ENCODE measurements around the gene ESR2. TPM values are rescaled to one million over a fixed set of nuclear protein-coding genes. Genes with fewer than 3 reads are reported as not detected.

Gene ESR2
- total RNA-seq, 1 donor, result not detected

DNA sequence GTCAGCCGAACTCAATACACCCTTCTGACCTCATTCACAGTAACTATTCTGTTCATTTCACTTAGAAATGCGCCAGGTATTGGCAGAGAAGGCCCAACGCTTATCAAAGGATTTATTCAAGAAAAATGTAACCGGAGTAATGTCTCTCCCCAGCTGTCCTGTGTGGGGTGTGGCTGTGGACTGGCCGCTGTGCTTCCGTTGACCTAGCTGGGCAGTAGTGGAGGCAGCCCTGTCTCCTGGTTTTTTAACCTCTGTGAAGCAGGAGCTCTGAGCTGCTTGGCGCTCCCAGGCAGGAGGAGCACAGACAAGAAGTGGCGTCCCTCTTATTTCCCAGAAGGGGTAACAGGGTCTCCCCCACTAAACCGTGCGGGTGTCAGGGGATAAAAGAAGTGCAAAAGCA, 85.2 kb downstream of the ESR2 start:
- no peaks in the 10 kb centered on the region for H3K36me3 ChIP-seq (ENCODE audit: insufficient read depth, low read length)
- no peaks in the 10 kb centered on the region for H3K9me3 ChIP-seq (ENCODE audit: low read depth, low read length)
- H2AFZ ChIP-seq (ENCODE audit: low read length), result no peak overlapping the region
- no peaks in the 10 kb centered on the region for H3K4me1 ChIP-seq (ENCODE audit: insufficient read depth, low read length)
- H3K4me3 ChIP-seq (ENCODE audit: insufficient read depth, low read length), result no peak overlapping the region
- no peak overlapping the region for H3K4me2 ChIP-seq (ENCODE audit: insufficient read depth, low read length)
- TF ChIP-seq CTCF (IDR thresholded peaks at IDR 0.05; ENCODE audit: extremely low read depth, low read depth, low read length), result no peak
- no peaks in the 10 kb centered on the region for H3K79me2 ChIP-seq (ENCODE audit: insufficient read depth, low read length)
- H4K20me1 ChIP-seq (ENCODE audit: insufficient read depth, low read length), result no peaks in the 10 kb centered on the region
- H3K27me3 ChIP-seq (ENCODE audit: insufficient read depth, low read length), result no peaks in the 10 kb centered on the region
- H3K27ac ChIP-seq (ENCODE audit: low read depth, low read length), result no peak overlapping the region
- DNase-seq (ENCODE audit: insufficient read length, low spot score, missing footprints), result no peak

- H3K9me3 ChIP-seq (ENCODE audit: low read depth, low read length), result no peaks in the 10 kb centered on the region
- H3K36me3 ChIP-seq (ENCODE audit: insufficient read depth, low read length), result no peaks in the 10 kb centered on the region
- no peak overlapping the region for H3K4me2 ChIP-seq (ENCODE audit: insufficient read depth, low read length)
- H3K27me3 ChIP-seq (ENCODE audit: insufficient read depth, low read length), result no peaks in the 10 kb centered on the region
- no peak for TF ChIP-seq CTCF (IDR thresholded peaks at IDR 0.05; ENCODE audit: extremely low read depth, low read depth, low read length)
- no peak overlapping the region for H3K4me3 ChIP-seq (ENCODE audit: insufficient read depth, low read length)
- H3K79me2 ChIP-seq (ENCODE audit: insufficient read depth, low read length), result no peaks in the 10 kb centered on the region
- no peaks in the 10 kb centered on the region for H4K20me1 ChIP-seq (ENCODE audit: insufficient read depth, low read length)
- H3K27ac ChIP-seq (ENCODE audit: low read depth, low read length), result no peak overlapping the region
- DNase-seq (ENCODE audit: insufficient read length, low spot score, missing footprints), result no peak
- no peak overlapping the region for H2AFZ ChIP-seq (ENCODE audit: low read length)
- no peaks in the 10 kb centered on the region for H3K4me1 ChIP-seq (ENCODE audit: insufficient read depth, low read length)
These were observed 85.9 kb downstream of the ESR2 start for GRCh38 chr14:64208261-64208660.

GRCh38 chr14:64203366-64204006, 90.7 kb downstream of the ESR2 start:
- Histone ChIP-seq H3K27ac (ENCODE audit: low read depth, low read length) (no peak overlapping the region), H3K79me2 (ENCODE audit: insufficient read depth, low read length) (no peaks in the 10 kb centered on the region), H3K4me1 (ENCODE audit: insufficient read depth, low read length) (no peaks in the 10 kb centered on the region), H3K27me3 (ENCODE audit: insufficient read depth, low read length) (no peaks in the 10 kb centered on the region), H3K9me3 (ENCODE audit: low read depth, low read length) (no peaks in the 10 kb centered on the region), H3K4me2 (ENCODE audit: insufficient read depth, low read length) (no peak overlapping the region), H4K20me1 (ENCODE audit: insufficient read depth, low read length) (no peaks in the 10 kb centered on the region), H2AFZ (ENCODE audit: low read length) (no peak overlapping the region), H3K36me3 (ENCODE audit: insufficient read depth, low read length) (no peaks in the 10 kb centered on the region), H3K4me3 (ENCODE audit: insufficient read depth, low read length) (no peak overlapping the region)
- no peak for TF ChIP-seq CTCF (IDR thresholded peaks at IDR 0.05; ENCODE audit: extremely low read depth, low read depth, low read length)
- no peak for DNase-seq (ENCODE audit: insufficient read length, low spot score, missing footprints)

- no peaks in the 10 kb centered on the region for H3K36me3 ChIP-seq (ENCODE audit: insufficient read depth, low read length)
- TF ChIP-seq CTCF (IDR thresholded peaks at IDR 0.05; ENCODE audit: extremely low read depth, low read depth, low read length), result no peak
- no peaks in the 10 kb centered on the region for H3K27me3 ChIP-seq (ENCODE audit: insufficient read depth, low read length)
- H3K79me2 ChIP-seq (ENCODE audit: insufficient read depth, low read length), result no peaks in the 10 kb centered on the region
- no peaks in the 10 kb centered on the region for H3K4me1 ChIP-seq (ENCODE audit: insufficient read depth, low read length)
- H2AFZ ChIP-seq (ENCODE audit: low read length), result no peak overlapping the region
- no peak overlapping the region for H3K4me3 ChIP-seq (ENCODE audit: insufficient read depth, low read length)
- no peaks in the 10 kb centered on the region for H4K20me1 ChIP-seq (ENCODE audit: insufficient read depth, low read length)
- H3K27ac ChIP-seq (ENCODE audit: low read depth, low read length), result no peak overlapping the region
- no peak for DNase-seq (ENCODE audit: insufficient read length, low spot score, missing footprints)
- H3K9me3 ChIP-seq (ENCODE audit: low read depth, low read length), result no peaks in the 10 kb centered on the region
- H3K4me2 ChIP-seq (ENCODE audit: insufficient read depth, low read length), result no peak overlapping the region
These were observed 91.5 kb downstream of the ESR2 start for GRCh38 chr14:64202716-64203115.

Measured in osteoblast (primary cell).